ENCODE data around the gene CDKN1B. TPM values are rescaled to one million over a fixed set of nuclear protein-coding genes. Genes with fewer than 3 reads are reported as not detected.

The CDKN1B gene
- 10 to 100 TPM; 48.7 to 97.4 (median 70.6) TPM for total RNA-seq

DNA sequence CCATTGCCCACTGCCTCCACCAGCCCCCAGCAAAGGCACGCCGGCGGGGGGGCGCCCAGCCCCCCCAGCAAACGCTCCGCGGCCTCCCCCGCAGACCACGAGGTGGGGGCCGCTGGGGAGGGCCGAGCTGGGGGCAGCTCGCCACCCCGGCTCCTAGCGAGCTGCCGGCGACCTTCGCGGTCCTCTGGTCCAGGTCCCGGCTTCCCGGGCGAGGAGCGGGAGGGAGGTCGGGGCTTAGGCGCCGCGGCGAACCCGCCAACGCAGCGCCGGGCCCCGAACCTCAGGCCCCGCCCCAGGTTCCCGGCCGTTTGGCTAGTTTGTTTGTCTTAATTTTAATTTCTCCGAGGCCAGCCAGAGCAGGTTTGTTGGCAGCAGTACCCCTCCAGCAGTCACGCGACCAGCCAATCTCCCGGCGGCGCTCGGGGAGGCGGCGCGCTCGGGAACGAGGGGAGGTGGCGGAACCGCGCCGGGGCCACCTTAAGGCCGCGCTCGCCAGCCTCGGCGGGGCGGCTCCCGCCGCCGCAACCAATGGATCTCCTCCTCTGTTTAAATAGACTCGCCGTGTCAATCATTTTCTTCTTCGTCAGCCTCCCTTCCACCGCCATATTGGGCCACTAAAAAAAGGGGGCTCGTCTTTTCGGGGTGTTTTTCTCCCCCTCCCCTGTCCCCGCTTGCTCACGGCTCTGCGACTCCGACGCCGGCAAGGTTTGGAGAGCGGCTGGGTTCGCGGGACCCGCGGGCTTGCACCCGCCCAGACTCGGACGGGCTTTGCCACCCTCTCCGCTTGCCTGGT lies at the start of gene CDKN1B:
CDKN1B (plus strand) TSS at position 576 of the 793 bp plus-strand sequence. CDS start 472 bp downstream, outside the sequence.
- intact Hi-C loops (cut with DNase I): loop anchor here (5.0 to 10.0 kb wide), 3 partner anchors 155 to 452 kb away; partner anchors contain the start of genes BORCS5, DUSP16, LRP6 and MANSC1
- Histone ChIP-seq H3K36me3 (peaks cover 0 to 29% (median 13%) of the 10 kb centered on the region in 4 donors), H3K9me3 (no peaks in the 10 kb centered on the region), H3K4me1 (peaks cover 54 to 67% (median 63%) of the 10 kb centered on the region in 4 donors), H3K4me3 (peak within 1 kb of the TSS; percentile 75 to 95 (median 86)), H3K27ac (replicated peaks in 1 of 4) (peak within 1 kb of the TSS; percentile 98 to 100 (median 100)), H3K27me3 (no peaks in the 10 kb centered on the region)
- TF ChIP-seq POLR2AphosphoS5 (IDR thresholded peaks at IDR 0.05) (peak; percentile 94), EP300 (IDR thresholded peaks at IDR 0.05) (no peak), POLR2A (IDR thresholded peaks at IDR 0.05; ENCODE audit: low read depth) (peak; percentile 49)
- peak; percentile 98 for DNase-seq (ENCODE audit: extremely low spot score)
- WGBS: 0% methylated on average over 51 of the region's 81 CpGs

- DNase-seq (ENCODE audit: extremely low spot score): no peak
- no peaks in the 10 kb centered on the region for H3K27me3 ChIP-seq
- H3K9me3 ChIP-seq: no peaks in the 10 kb centered on the region
- H3K27ac ChIP-seq (replicated peaks in 1 of 4): no peak overlapping the region
- TF ChIP-seq POLR2AphosphoS5 (IDR thresholded peaks at IDR 0.05) (no peak), EP300 (IDR thresholded peaks at IDR 0.05) (no peak), POLR2A (IDR thresholded peaks at IDR 0.05; ENCODE audit: low read depth) (no peak), CTCF (IDR thresholded peaks at IDR 0.05) (no peak)
- no peaks in the 10 kb centered on the region for H3K36me3 ChIP-seq
- H3K4me3 ChIP-seq: no peak overlapping the region
- 87% methylated on average over 1 of the region's 1 CpG for WGBS
- no peaks in the 10 kb centered on the region for H3K4me1 ChIP-seq
- intact Hi-C loops (cut with DNase I): no loop called here
Measured at GRCh38 chr12:12668005-12668404, 49.2 kb upstream of the CDKN1B start.

GRCh38 chr12:12669020-12669419 lies 48.1 kb upstream of the CDKN1B start:
- WGBS: 89% methylated on average over 2 of the region's 2 CpGs
- intact Hi-C loops (cut with DNase I): no loop called here
- no peaks in the 10 kb centered on the region for H3K4me1 ChIP-seq
- no peak overlapping the region for H3K27ac ChIP-seq (replicated peaks in 1 of 4)
- no peaks in the 10 kb centered on the region for H3K36me3 ChIP-seq
- no peak overlapping the region for H3K4me3 ChIP-seq
- DNase-seq (ENCODE audit: extremely low spot score): no peak
- no peaks in the 10 kb centered on the region for H3K27me3 ChIP-seq
- H3K9me3 ChIP-seq: no peaks in the 10 kb centered on the region
- TF ChIP-seq CTCF (IDR thresholded peaks at IDR 0.05) (no peak), EP300 (IDR thresholded peaks at IDR 0.05) (no peak), POLR2A (IDR thresholded peaks at IDR 0.05; ENCODE audit: low read depth) (no peak)

DNA sequence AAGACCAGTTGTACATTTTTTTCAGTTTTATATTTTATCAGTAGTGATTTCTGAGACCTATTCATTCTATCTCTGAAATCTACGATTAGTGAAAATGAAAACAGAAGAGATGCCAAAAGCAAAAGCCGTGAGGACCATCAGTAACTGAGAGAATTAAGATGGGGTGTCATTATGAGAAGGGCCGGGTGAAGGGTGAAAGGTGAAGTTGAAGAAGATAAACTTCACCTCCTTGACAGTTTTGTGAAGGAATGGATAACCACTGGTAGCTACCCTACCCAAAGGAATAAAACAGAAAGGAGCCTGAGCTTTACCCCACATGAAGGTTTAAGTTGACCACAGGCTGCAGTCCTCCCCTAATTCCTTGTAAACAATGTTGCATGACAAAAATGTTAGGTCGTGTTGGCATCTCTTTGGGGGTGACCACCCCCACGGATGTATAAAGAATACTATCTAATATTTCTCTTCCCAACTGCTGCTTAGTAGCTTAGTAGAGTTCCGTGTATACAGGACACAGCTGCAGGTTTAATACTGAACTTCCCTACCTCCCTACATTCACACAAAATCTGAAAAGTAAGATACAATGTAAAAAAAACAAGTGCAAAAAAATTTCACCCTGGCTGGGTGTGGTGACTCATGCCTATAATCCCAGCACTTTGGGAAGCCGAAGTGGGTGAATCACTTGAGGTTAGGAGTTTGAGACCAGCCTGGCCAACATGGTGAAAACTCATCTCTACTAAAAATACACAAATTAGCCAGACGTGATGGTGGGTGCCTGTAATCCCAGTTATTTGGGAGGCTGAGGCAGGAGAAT lies 45.1 kb upstream of the CDKN1B start:
- H3K4me1 ChIP-seq: no peaks in the 10 kb centered on the region
- no peak overlapping the region for H3K27ac ChIP-seq (replicated peaks in 1 of 4)
- no peaks in the 10 kb centered on the region for H3K36me3 ChIP-seq
- no peak overlapping the region for H3K4me3 ChIP-seq
- H3K9me3 ChIP-seq: no peaks in the 10 kb centered on the region
- no peak for DNase-seq (ENCODE audit: extremely low spot score)
- intact Hi-C loops (cut with DNase I): no loop called here
- TF ChIP-seq EP300 (IDR thresholded peaks at IDR 0.05) (no peak), CTCF (IDR thresholded peaks at IDR 0.05) (no peak), POLR2AphosphoS5 (IDR thresholded peaks at IDR 0.05) (no peak), POLR2A (IDR thresholded peaks at IDR 0.05; ENCODE audit: low read depth) (no peak)
- H3K27me3 ChIP-seq: no peaks in the 10 kb centered on the region
- 72% methylated on average over 8 of the region's 8 CpGs for WGBS

DNA sequence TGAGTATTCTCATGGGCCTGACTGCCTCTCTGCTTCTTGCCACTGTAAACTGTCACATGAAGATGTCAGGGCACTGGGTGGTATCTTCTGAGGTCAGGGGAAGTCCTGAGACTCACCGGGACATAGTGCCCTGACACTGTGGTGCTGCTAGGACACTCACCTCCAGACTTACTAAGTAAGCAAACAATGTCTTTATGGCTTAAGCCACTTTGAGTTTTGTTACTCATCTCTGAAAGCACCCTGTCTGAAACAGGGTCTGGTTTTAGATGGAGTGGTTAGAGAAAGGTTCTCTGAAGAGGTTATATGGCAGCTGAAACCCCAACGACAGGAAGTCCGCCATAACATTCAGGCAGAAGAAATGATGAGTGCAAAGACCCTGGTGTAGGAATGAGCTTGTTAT lies 43.9 kb upstream of the CDKN1B start:
- H3K27ac ChIP-seq (replicated peaks in 1 of 4): no peak overlapping the region
- no peak for TF ChIP-seq EP300 (IDR thresholded peaks at IDR 0.05)
- TF ChIP-seq POLR2A (IDR thresholded peaks at IDR 0.05; ENCODE audit: low read depth): no peak
- no peak for TF ChIP-seq CTCF (IDR thresholded peaks at IDR 0.05)
- H3K36me3 ChIP-seq: no peaks in the 10 kb centered on the region
- no peaks in the 10 kb centered on the region for H3K4me1 ChIP-seq
- H3K27me3 ChIP-seq: no peaks in the 10 kb centered on the region
- H3K9me3 ChIP-seq: no peaks in the 10 kb centered on the region
- H3K4me3 ChIP-seq: no peak overlapping the region
- intact Hi-C loops (cut with DNase I): no loop called here
- no peak for DNase-seq (ENCODE audit: extremely low spot score)
- 85% methylated on average over 3 of the region's 3 CpGs for WGBS
